ENCODE data around the gene SPNS2. TPM values are rescaled to one million over a fixed set of nuclear protein-coding genes. Genes with fewer than 3 reads are reported as not detected.
A peak's percentile ranks its signal among the peaks of the same experiment; 100 is the strongest.

SPNS2 gene
- total RNA-seq, 1 experiment from 2014 or later = 0.33 TPM

GRCh38 chr17:4536742-4537411, 38.2 kb downstream of the SPNS2 start:
- H2AFZ ChIP-seq (ENCODE audit: low read length) = no peak overlapping the region
- peak overlapping the region; percentile 42 for H3K4me2 ChIP-seq (ENCODE audit: insufficient read depth, insufficient read length, low read length)
- no peak for DNase-seq
- no peak overlapping the region for H2BK20ac ChIP-seq (ENCODE audit: low read depth, low read length, poor library complexity, severe bottlenecking)
- H3K14ac ChIP-seq (ENCODE audit: insufficient read depth, low read length) = no peak overlapping the region
- H4K5ac ChIP-seq (ENCODE audit: insufficient read length, low read depth, low read length) = no peak overlapping the region
- peaks cover 7 to 48% (median 23%) of the 10 kb centered on the region in 3 experiments; a peak in 6 of 7 replicates for H3K36me3 Mint-ChIP-seq (ENCODE audit: insufficient read depth in 1 of 3, low read depth in 3 of 3)
- TF ChIP-seq CTCF (conservative IDR thresholded peaks at IDR 0.05) = no peak
- no peak overlapping the region for H2BK12ac ChIP-seq (ENCODE audit: insufficient read length, low read depth, low read length)
- peak overlapping the region in 2 of 3 experiments; percentile 63 to 77; a peak in 1 of 7 replicates for H3K27ac Mint-ChIP-seq
- H3K4ac ChIP-seq (ENCODE audit: low read depth, low read length) = no peak overlapping the region
- peaks cover 5% of the 10 kb centered on the region for H4K20me1 ChIP-seq (ENCODE audit: control insufficient read depth, insufficient read depth, insufficient read length)
- no peak overlapping the region for H3K56ac ChIP-seq (ENCODE audit: insufficient read length, low read depth, low read length)
- peaks cover 2% of the 10 kb centered on the region; the same call in 1 of the 2 replicates for H3K27me3 ChIP-seq (ENCODE audit: insufficient read depth, low read length)
- H4K91ac ChIP-seq (ENCODE audit: insufficient read length, low read depth, low read length) = no peak overlapping the region
- H2BK5ac ChIP-seq (ENCODE audit: insufficient read length, low read length) = no peak overlapping the region
- H3K4me3 Mint-ChIP-seq = no peak overlapping the region; a peak in 1 of 5 replicates
- no peak overlapping the region for H3K18ac ChIP-seq (ENCODE audit: insufficient read length, low read depth, low read length)
- no CpG with 5 or more reads among the region's 18 CpGs for WGBS (ENCODE audit: extremely low coverage, insufficient read length, low lambda C conversion rate)
- peaks cover 33% of the 10 kb centered on the region for H3K27me3 Mint-ChIP-seq (ENCODE audit: low read depth)
- no peaks in the 10 kb centered on the region for H3K9me3 ChIP-seq (ENCODE audit: control insufficient read depth, low read depth, low read length)
- H3K9me3 Mint-ChIP-seq = no peaks in the 10 kb centered on the region
- no peaks in the 10 kb centered on the region for H3K23me2 ChIP-seq (ENCODE audit: insufficient read length, low read depth, low read length, poor library complexity, severe bottlenecking)
- H3K4me1 ChIP-seq (ENCODE audit: insufficient read depth, low read length) = no peaks in the 10 kb centered on the region; the same call in 1 of the 2 replicates
- no peaks in the 10 kb centered on the region for H3K79me2 ChIP-seq (ENCODE audit: insufficient read depth, low read length)
- H2AK5ac ChIP-seq (ENCODE audit: insufficient read length, low read length) = no peak overlapping the region
- no peak overlapping the region for H3K9ac ChIP-seq (ENCODE audit: extremely low read depth, insufficient read length, low read length)
- H3T11ph ChIP-seq (ENCODE audit: low read length) = no peak overlapping the region
- no peak overlapping the region for H3K27ac ChIP-seq (ENCODE audit: insufficient read length, low read depth, low read length)
- no peak overlapping the region for H4K8ac ChIP-seq (replicated peaks; ENCODE audit: insufficient read length, low read depth, low read length)
- no peak overlapping the region for H3K23ac ChIP-seq (ENCODE audit: insufficient read length, low read depth, low read length)
- H3K79me1 ChIP-seq (ENCODE audit: insufficient read depth, low read depth, low read length, poor library complexity, severe bottlenecking) = no peaks in the 10 kb centered on the region
- H2BK120ac ChIP-seq (ENCODE audit: low read depth, low read length, poor library complexity, severe bottlenecking) = no peak overlapping the region
- no peak overlapping the region for H2BK15ac ChIP-seq (ENCODE audit: low read depth, low read length)
- peaks cover 19 to 20% of the 10 kb centered on the region in 2 experiments for H3K4me1 Mint-ChIP-seq
